Type B pancreatic cell (in vitro differentiated cells): ENCODE measurements around the gene TMEM165. TPM values are rescaled to one million over a fixed set of nuclear protein-coding genes. Genes with fewer than 3 reads are reported as not detected.
A peak's percentile ranks its signal among the peaks of the same experiment; 100 is the strongest.

ENCODE experiments used
- DNase-seq: peaks from one replicate; pipeline ENCODE4 v3.0.0; 2021; ENCODE audit warnings: mixed read lengths; ENCODE audit not compliant: unreplicated experiment; ENCODE audit errors: extremely low spot score
- H3K27ac Mint-ChIP-seq: 2 replicates; pipeline ENCODE4 v1.8.0; 2021; ENCODE audit warnings: mild to moderate bottlenecking, mixed read lengths
- H3K27me3 Mint-ChIP-seq: 2 replicates; pipeline ENCODE4 v1.8.0; 2021; ENCODE audit warnings: mixed read lengths
- H3K36me3 Mint-ChIP-seq: 2 replicates; pipeline ENCODE4 v1.8.0; 2021; ENCODE audit warnings: mixed read lengths
- H3K4me1 Mint-ChIP-seq: one replicate; pipeline ENCODE4 v1.8.0; 2021; ENCODE audit warnings: mixed read lengths; ENCODE audit not compliant: unreplicated experiment
- H3K4me3 Mint-ChIP-seq: 2 replicates; pipeline ENCODE4 v1.8.0; 2021; ENCODE audit warnings: mild to moderate bottlenecking, mixed read lengths
- H3K9me3 Mint-ChIP-seq: 2 replicates; pipeline ENCODE4 v1.8.0; 2021; ENCODE audit warnings: mixed read lengths
- CTCF ChIP-seq: fragments of 200-600 bp; sonication (generic); conservative IDR thresholded peaks from 2 replicates; pipeline ENCODE4 v1.5.0; 2021; ENCODE audit warnings: antibody characterized with exemption, mild to moderate bottlenecking
- total RNA-seq: library from RNA; stranded (reverse); gene quantifications from 2 replicates; pipeline ENCODE4 v1.2.1, GENCODE V29; 2021; ENCODE audit warnings: low replicate concordance

Gene TMEM165
- total RNA-seq, 1 donor from 2014 or later = 69.2 TPM

GRCh38 chr4:55365345-55365728, 30.4 kb upstream of the TMEM165 start:
- Mint-ChIP-seq H3K9me3 (no peaks in the 10 kb centered on the region), H3K4me1 (no peaks in the 10 kb centered on the region), H3K27me3 (no peaks in the 10 kb centered on the region), H3K36me3 (peaks cover 5% of the 10 kb centered on the region), H3K27ac (peak overlapping the region; percentile 26), H3K4me3 (no peak overlapping the region)
- no peak for DNase-seq
- TF ChIP-seq CTCF = no peak

GRCh38 chr4:55366621-55367020, 29.1 kb upstream of the TMEM165 start:
- Mint-ChIP-seq H3K4me1 (no peaks in the 10 kb centered on the region), H3K27me3 (no peaks in the 10 kb centered on the region), H3K36me3 (peaks cover 5% of the 10 kb centered on the region), H3K4me3 (no peak overlapping the region), H3K27ac (peak overlapping the region; percentile 10), H3K9me3 (no peaks in the 10 kb centered on the region)
- no peak for TF ChIP-seq CTCF
- no peak for DNase-seq

GRCh38 chr4:55367084-55367722, 28.6 kb upstream of the TMEM165 start:
- H3K27me3 Mint-ChIP-seq = no peaks in the 10 kb centered on the region
- no peaks in the 10 kb centered on the region for H3K4me1 Mint-ChIP-seq
- peak overlapping the region; percentile 10 for H3K27ac Mint-ChIP-seq
- TF ChIP-seq CTCF = no peak
- no peaks in the 10 kb centered on the region for H3K9me3 Mint-ChIP-seq
- no peak for DNase-seq
- H3K4me3 Mint-ChIP-seq = no peak overlapping the region
- H3K36me3 Mint-ChIP-seq = peaks cover 5% of the 10 kb centered on the region

GRCh38 chr4:55369968-55370367, 25.8 kb upstream of the TMEM165 start:
- Mint-ChIP-seq H3K36me3 (peaks cover 5% of the 10 kb centered on the region), H3K27ac (no peak overlapping the region), H3K9me3 (no peaks in the 10 kb centered on the region), H3K4me3 (no peak overlapping the region), H3K4me1 (no peaks in the 10 kb centered on the region), H3K27me3 (no peaks in the 10 kb centered on the region)
- TF ChIP-seq CTCF = no peak
- no peak for DNase-seq

DNA sequence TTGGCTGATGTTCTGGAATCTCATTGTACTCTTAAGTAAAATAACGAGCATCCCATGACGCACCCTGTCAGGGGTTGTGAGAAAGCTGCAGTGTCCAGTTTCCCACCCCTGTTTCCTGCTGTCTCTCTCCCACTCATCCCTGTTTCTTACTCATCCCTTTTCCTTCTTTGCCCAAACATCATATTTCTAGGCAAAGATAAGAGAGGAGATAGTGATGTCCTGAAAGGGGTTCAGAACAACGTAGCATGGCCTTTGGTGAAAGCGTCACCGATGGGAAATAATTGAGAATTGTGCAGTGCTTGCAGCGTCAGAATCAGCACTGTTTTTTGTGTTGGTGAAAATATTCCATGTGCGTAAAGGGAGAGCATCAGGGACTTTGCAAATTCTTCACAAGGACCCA, 23.5 kb upstream of the TMEM165 start:
- no peaks in the 10 kb centered on the region for H3K4me1 Mint-ChIP-seq
- H3K36me3 Mint-ChIP-seq = no peaks in the 10 kb centered on the region
- H3K9me3 Mint-ChIP-seq = no peaks in the 10 kb centered on the region
- H3K27ac Mint-ChIP-seq = no peak overlapping the region
- DNase-seq = no peak
- TF ChIP-seq CTCF = no peak
- no peaks in the 10 kb centered on the region for H3K27me3 Mint-ChIP-seq
- no peak overlapping the region for H3K4me3 Mint-ChIP-seq

DNA sequence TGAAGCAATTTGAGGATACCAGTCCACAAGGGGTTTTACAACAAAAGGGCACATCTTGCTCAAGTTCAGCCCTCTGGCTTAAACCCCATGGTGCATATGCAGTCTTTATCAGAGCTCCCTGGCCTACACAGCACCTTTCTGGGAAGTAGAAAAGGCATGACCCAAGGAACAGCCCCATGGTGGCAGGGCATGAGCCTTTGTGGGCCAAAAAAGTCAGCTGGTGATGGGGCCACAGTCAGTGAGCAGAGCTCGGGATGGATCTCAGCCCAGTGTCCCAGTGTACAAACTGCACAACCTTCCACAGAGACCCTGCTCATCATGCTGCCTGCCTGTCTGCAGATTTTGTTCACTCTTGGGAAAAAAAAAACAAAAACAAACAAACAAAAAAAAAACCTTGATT, 22.3 kb upstream of the TMEM165 start:
- no peaks in the 10 kb centered on the region for H3K27me3 Mint-ChIP-seq
- H3K4me1 Mint-ChIP-seq = no peaks in the 10 kb centered on the region
- no peak for DNase-seq
- H3K4me3 Mint-ChIP-seq = no peak overlapping the region
- no peaks in the 10 kb centered on the region for H3K36me3 Mint-ChIP-seq
- TF ChIP-seq CTCF = no peak
- no peaks in the 10 kb centered on the region for H3K9me3 Mint-ChIP-seq
- H3K27ac Mint-ChIP-seq = no peak overlapping the region
